SK-N-SH treated with all-trans-retinoic acid at 6 μM for 48 hours (cell line): ENCODE results near the gene ST6GAL1.

Source experiments
- ATAC-seq: fragments of 200-7000 bp; cut with Tn5 transposase; 3 replicates; pipeline ENCODE4 v1.9.1; 2020; ENCODE audit warnings: mild to moderate bottlenecking, moderate library complexity
- ARNTL ChIP-seq: fragments of 450-650 bp; formaldehyde crosslinking; IDR thresholded peaks from 2 replicates; pipeline ENCODE4 v1.5.0; 2020; ENCODE audit warnings: low read depth, mild to moderate bottlenecking, moderate library complexity, borderline replicate concordance
- BACH2 ChIP-seq: fragments of 250-450 bp; sonication (Bioruptor Pico); IDR thresholded peaks from 2 replicates; pipeline ENCODE4 v1.9.0; 2021; ENCODE audit warnings: mild to moderate bottlenecking, borderline replicate concordance
- CREB5 ChIP-seq: fragments of 250-450 bp; sonication (Bioruptor Pico); IDR thresholded peaks from 2 replicates; pipeline ENCODE4 v1.5.1; 2020; ENCODE audit warnings: low read depth, mild to moderate bottlenecking, moderate library complexity
- CSDC2 ChIP-seq: fragments of 250-450 bp; sonication (Bioruptor Pico); IDR thresholded peaks from 2 replicates; pipeline ENCODE4 v1.5.0; 2020; ENCODE audit warnings: mild to moderate bottlenecking, moderate library complexity
- CSRNP3 ChIP-seq: fragments of 250-450 bp; sonication (Bioruptor Pico); IDR thresholded peaks from 2 replicates; pipeline ENCODE4 v1.5.1; 2021; ENCODE audit warnings: mild to moderate bottlenecking, moderate library complexity
- GLIS3 ChIP-seq: fragments of 250-450 bp; sonication (Bioruptor Pico); IDR thresholded peaks from 2 replicates; pipeline ENCODE4 v1.5.0; 2020; ENCODE audit warnings: mild to moderate bottlenecking, moderate library complexity
- ISL1 ChIP-seq: fragments of 250-450 bp; sonication (Bioruptor Pico); IDR thresholded peaks from 2 replicates; pipeline ENCODE4 v2.1.2; 2022; ENCODE audit warnings: mild to moderate bottlenecking, moderate library complexity
- OSR1 ChIP-seq: fragments of 250-450 bp; sonication (Bioruptor Pico); IDR thresholded peaks from 2 replicates; pipeline ENCODE4 v1.8.0; 2022; ENCODE audit warnings: moderate library complexity, mild to moderate bottlenecking, inconsistent platforms
- POU6F1 ChIP-seq: fragments of 250-450 bp; sonication (Bioruptor Pico); IDR thresholded peaks from 2 replicates; pipeline ENCODE4 v1.8.0; 2021; ENCODE audit warnings: low read depth, mild to moderate bottlenecking, moderate library complexity, borderline replicate concordance
- PPARA ChIP-seq: fragments of 250-450 bp; sonication (Bioruptor Pico); IDR thresholded peaks from 2 replicates; pipeline ENCODE4 v1.5.0; 2020; ENCODE audit warnings: mild to moderate bottlenecking, borderline replicate concordance
- RARB ChIP-seq: fragments of 250-450 bp; sonication (Bioruptor Pico); IDR thresholded peaks from 2 replicates; pipeline ENCODE4 v1.8.0; 2021; ENCODE audit warnings: mild to moderate bottlenecking, moderate library complexity
- SNAI2 ChIP-seq: fragments of 250-450 bp; sonication (Bioruptor Pico); IDR thresholded peaks from 2 replicates; pipeline ENCODE4 v1.5.0; 2020; ENCODE audit warnings: mild to moderate bottlenecking, moderate library complexity
- TCF4 ChIP-seq: fragments of 250-450 bp; sonication (Bioruptor Pico); IDR thresholded peaks from 2 replicates; pipeline ENCODE4 v1.8.0; 2021; ENCODE audit warnings: mild to moderate bottlenecking, moderate library complexity, borderline replicate concordance
- TOX ChIP-seq: fragments of 250-450 bp; sonication (Bioruptor Pico); IDR thresholded peaks from 2 replicates; pipeline ENCODE4 v1.8.0; 2021; ENCODE audit warnings: mild to moderate bottlenecking, moderate library complexity, borderline replicate concordance
- TSHZ2 ChIP-seq: fragments of 250-450 bp; sonication (Bioruptor Pico); IDR thresholded peaks from 2 replicates; pipeline ENCODE4 v1.5.0; 2020; ENCODE audit warnings: mild to moderate bottlenecking, moderate library complexity
- ZC3H10 ChIP-seq: fragments of 250-450 bp; sonication (Bioruptor Pico); IDR thresholded peaks from 2 replicates; pipeline ENCODE4 v1.5.1; 2021; ENCODE audit warnings: mild to moderate bottlenecking, moderate library complexity
- ZFP3 ChIP-seq: fragments of 250-450 bp; sonication (Bioruptor Pico); IDR thresholded peaks from 2 replicates; pipeline ENCODE4 v1.5.0; 2020; ENCODE audit warnings: mild to moderate bottlenecking, moderate library complexity
- ZFP30 ChIP-seq: fragments of 450-650 bp; formaldehyde crosslinking; IDR thresholded peaks from 2 replicates; pipeline ENCODE4 v1.5.0; 2022; ENCODE audit warnings: mild to moderate bottlenecking, moderate library complexity
- ZNF70 ChIP-seq: fragments of 450-650 bp; formaldehyde crosslinking; IDR thresholded peaks from 2 replicates; pipeline ENCODE4 v1.5.0; 2020; ENCODE audit warnings: mild to moderate bottlenecking, moderate library complexity
- ZNF8 ChIP-seq: fragments of 450-650 bp; formaldehyde crosslinking; IDR thresholded peaks from 2 replicates; pipeline ENCODE4 v1.5.0; 2020; ENCODE audit warnings: mild to moderate bottlenecking, moderate library complexity

The ST6GAL1 gene

GRCh38 chr3:186986406-186986805 lies 56.1 kb downstream of the ST6GAL1 start:
- TF ChIP-seq ZNF8 = no peak
- no peak for TF ChIP-seq GLIS3
- no peak for TF ChIP-seq TCF4 (CRISPR knock-in tag)
- no peak for TF ChIP-seq ZNF70
- TF ChIP-seq ARNTL (CRISPR knock-in tag) = no peak
- no peak for TF ChIP-seq TOX (CRISPR knock-in tag)
- no peak for TF ChIP-seq CSDC2 (CRISPR knock-in tag)
- no peak for TF ChIP-seq OSR1
- TF ChIP-seq SNAI2 = no peak
- no peak for TF ChIP-seq PPARA
- TF ChIP-seq TSHZ2 = no peak
- no peak for TF ChIP-seq ZFP30 (CRISPR knock-in tag)
- TF ChIP-seq BACH2 (CRISPR knock-in tag) = no peak
- ATAC-seq = no peak

GRCh38 chr3:186986816-186987215 lies 56.5 kb downstream of the ST6GAL1 start:
- no peak for TF ChIP-seq CSRNP3 (CRISPR knock-in tag)
- TF ChIP-seq ZFP30 (CRISPR knock-in tag) = no peak
- TF ChIP-seq ISL1 (CRISPR knock-in tag) = no peak
- TF ChIP-seq SNAI2 = no peak
- no peak for TF ChIP-seq TSHZ2
- TF ChIP-seq RARB (CRISPR knock-in tag) = no peak
- TF ChIP-seq CSDC2 (CRISPR knock-in tag) = no peak
- TF ChIP-seq ZFP3 (CRISPR knock-in tag) = no peak
- no peak for TF ChIP-seq POU6F1
- no peak for TF ChIP-seq ZNF8
- TF ChIP-seq ARNTL (CRISPR knock-in tag) = no peak
- no peak for TF ChIP-seq OSR1
- TF ChIP-seq TCF4 (CRISPR knock-in tag) = no peak
- no peak for TF ChIP-seq TOX (CRISPR knock-in tag)
- no peak for TF ChIP-seq ZC3H10 (CRISPR knock-in tag)
- TF ChIP-seq GLIS3 = no peak
- TF ChIP-seq CREB5 (CRISPR knock-in tag) = no peak
- no peak for TF ChIP-seq ZNF70
- TF ChIP-seq, all 23 proteins: peak for 0
- no peak for ATAC-seq

GRCh38 chr3:186988806-186989205 lies 58.5 kb downstream of the ST6GAL1 start:
- ATAC-seq = no peak
- TF ChIP-seq ISL1 (CRISPR knock-in tag) (no peak), ZC3H10 (CRISPR knock-in tag) (no peak), TOX (CRISPR knock-in tag) (no peak)
